Psoas muscle (tissue), 8 donors: ENCODE measurements around the gene COBL. TPM values are rescaled to one million over a fixed set of nuclear protein-coding genes. Genes with fewer than 3 reads are reported as not detected.

Experiments
- ATAC-seq, 4 donors: fragments of 200-7000 bp; cut with Tn5 transposase; one replicate each; pipeline ENCODE4 v1.9.1; 2020; ENCODE audit warnings: moderate library complexity in 3 of 4, mild to moderate bottlenecking in 2 of 4
- DNase-seq, 2 donors: peaks; one replicate each; pipeline ENCODE4 v3.0.0-alpha.2; 2020
- H3K27ac ChIP-seq: fragments of 200-600 bp; one replicate; pipeline ENCODE4 v1.8.0; 2022
- H3K27me3 ChIP-seq, 3 donors: fragments of 200-600 bp in 1 of 3; one replicate each; pipeline versions ENCODE4 v1.6.1 to v1.8.0; 2013 to 2022; ENCODE audit warnings: low read length in 2 of 3, mild to moderate bottlenecking in 2 of 3, moderate library complexity in 1 of 3; ENCODE audit not compliant: insufficient read depth in 3 of 3
- H3K36me3 ChIP-seq, 2 donors: fragments of 200-600 bp in 1 of 2; one replicate each; pipeline versions ENCODE4 v1.6.1 to v1.8.0; 2013 to 2022; ENCODE audit warnings: low read depth in 1 of 2, mild to moderate bottlenecking in 1 of 2, moderate library complexity in 1 of 2; ENCODE audit not compliant: insufficient read depth in 1 of 2
- H3K4me1 ChIP-seq: fragments of 200-600 bp; one replicate; pipeline ENCODE4 v1.8.0; 2022
- H3K4me3 ChIP-seq: fragments of 200-600 bp; one replicate; pipeline ENCODE4 v1.8.0; 2022; ENCODE audit warnings: mild to moderate bottlenecking
- H3K9me3 ChIP-seq: fragments of 200-600 bp; one replicate; pipeline ENCODE4 v1.8.0; 2022
- CTCF ChIP-seq: fragments of 200-600 bp; IDR thresholded peaks from one replicate; pipeline ENCODE4 v1.8.0; 2022; ENCODE audit warnings: antibody characterized with exemption
- WGBS, 3 donors: extraction: QIAGEN DNeasy Blood & Tissue Kit; methylation state at CpG; one replicate each; pipeline versions ENCODE4 v1.1.6 to v1.1.7; 2013; 5-methylcytosine and 5-hydroxymethylcytosine counted together
- intact Hi-C, 2 donors: fragments of 100-400 bp; cut with DNase I; formaldehyde crosslinking; loops; one replicate each; pipeline versions ENCODE4 v1.11.0 to v1.14.2; 2022
- polyA plus RNA-seq, 3 donors: library from polyadenylated mRNA; stranded (reverse); fragments of 200-250 nt; gene quantifications; one replicate each; pipeline ENCODE4 v1.2.3, GENCODE V29; 2013
- total RNA-seq, 4 donors: library from RNA; stranded (reverse); fragmentation: NEBNext Ultra II Directional in 2 of 4; extraction: Animal tissue kit (Norgen Biotek cat#: 25700) in 2 of 4; gene quantifications; one replicate each; pipeline versions ENCODE4 v1.2.1 to v1.2.4, GENCODE V29; 2021 to 2023
- donor health status: healthy with polysubstance abuse.
- donor health status: DM: no; HTN: no; CAD: no; lungs with moderate emphysema.
- donor health status: Bipolar disorder and iron deficiency.
- donor health status: healthy.
- donor health status: DM: yes; HTN: yes; CAD: no.
- donor health status: DM: no; HTN: no; CAD: no.
- donor health status: DM: no; HTN: no; CAD: no.
- donor health status: DM: yes; HTN: yes; CAD: no.

Gene COBL
- total and polyA plus RNA-seq, 7 donors: 57.5 to 139 (median 115) TPM

GRCh38 chr7:51162724-51163329 is 153.8 kb downstream of the COBL start:
- WGBS, 3 donors: 21 to 32% (median 25%) methylated on average over 9 of the region's 9 CpGs
- H3K4me1 ChIP-seq: peaks cover 12% of the 10 kb centered on the region
- H3K36me3 ChIP-seq: no peaks in the 10 kb centered on the region
- H3K4me3 ChIP-seq: no peak overlapping the region
- no peaks in the 10 kb centered on the region for H3K27me3 ChIP-seq
- peak; percentile 84 to 94 (median 90) for ATAC-seq
- peak in 1 of 2 donors; percentile 37 for DNase-seq
- intact Hi-C loops: loop anchor here (1.0 to 5.0 kb wide), 5 partner anchors 204 to 1071 kb away; partner anchors contain the start of gene ZPBP (in 1 of the 2)
- H3K27ac ChIP-seq: no peak overlapping the region
- H3K9me3 ChIP-seq: no peaks in the 10 kb centered on the region
- TF ChIP-seq CTCF: peak; percentile 83

- Histone ChIP-seq H3K27ac (no peak overlapping the region), H3K4me1 (peaks cover 12% of the 10 kb centered on the region), H3K27me3 (no peaks in the 10 kb centered on the region), H3K36me3 (no peaks in the 10 kb centered on the region), H3K4me3 (no peak overlapping the region), H3K9me3 (no peaks in the 10 kb centered on the region)
- 92 to 93% (median 92%) methylated on average over 6 of the region's 6 CpGs for WGBS, 3 donors
- TF ChIP-seq CTCF: no peak
- ATAC-seq: no peak
- no peak for DNase-seq
- intact Hi-C loops: loop anchor here (1.0 to 5.0 kb wide), 6 partner anchors 205 to 1070 kb away; partner anchors contain the start of gene ZPBP (in 1 of the 2)
These were observed 154.7 kb downstream of the COBL start for GRCh38 chr7:51161937-51162336.

- intact Hi-C loops: loop anchor here (2.0 to 5.0 kb wide), 5 partner anchors 206 to 1069 kb away; partner anchors contain the start of gene ZPBP (in 1 of the 2)
- no peaks in the 10 kb centered on the region for H3K9me3 ChIP-seq
- peak; percentile 62 to 83 (median 74) for ATAC-seq
- TF ChIP-seq CTCF: peak; percentile 97
- DNase-seq: peak; percentile 63 to 70
- H3K27me3 ChIP-seq: no peaks in the 10 kb centered on the region
- H3K27ac ChIP-seq: no peak overlapping the region
- no peaks in the 10 kb centered on the region for H3K36me3 ChIP-seq
- H3K4me3 ChIP-seq: no peak overlapping the region
- peaks cover 12% of the 10 kb centered on the region for H3K4me1 ChIP-seq
- 22 to 30% (median 23%) methylated on average over 9 of the region's 9 CpGs for WGBS, 3 donors
These were observed 155.5 kb downstream of the COBL start for GRCh38 chr7:51160990-51161615.

- Histone ChIP-seq H3K27ac (no peak overlapping the region), H3K4me1 (peaks cover 12% of the 10 kb centered on the region), H3K36me3 (no peaks in the 10 kb centered on the region), H3K4me3 (no peak overlapping the region), H3K27me3 (no peaks in the 10 kb centered on the region), H3K9me3 (no peaks in the 10 kb centered on the region)
- WGBS, 3 donors: 55 to 70% (median 65%) methylated on average over 6 of the region's 6 CpGs
- intact Hi-C loops: loop anchor here (2.0 to 5.0 kb wide), 5 partner anchors 207 to 1068 kb away; partner anchors contain the start of gene ZPBP (in 1 of the 2)
- peak in 1 of 4 donors; percentile 3 for ATAC-seq
- TF ChIP-seq CTCF: no peak
- no peak for DNase-seq
These were observed 156.2 kb downstream of the COBL start for GRCh38 chr7:51160411-51160810.
